GM19099 (cell line): ENCODE results near the gene ZNF804A.

Experiments used
- POLR2A ChIP-seq: IDR thresholded peaks from 3 replicates; pipeline ENCODE4 v1.6.1; 2011; ENCODE audit warnings: low read depth; ENCODE audit not compliant: insufficient read length; ENCODE audit errors: extremely low read depth

ZNF804A gene

GRCh38 chr2:184756885-184757284 lies 158.6 kb downstream of the ZNF804A start:
- no peak for TF ChIP-seq POLR2A

- no peak for TF ChIP-seq POLR2A
Measured at GRCh38 chr2:184760931-184761330, 162.6 kb downstream of the ZNF804A start.

- no peak for TF ChIP-seq POLR2A
Measured at GRCh38 chr2:184765112-184765895, 167.0 kb downstream of the ZNF804A start.

DNA sequence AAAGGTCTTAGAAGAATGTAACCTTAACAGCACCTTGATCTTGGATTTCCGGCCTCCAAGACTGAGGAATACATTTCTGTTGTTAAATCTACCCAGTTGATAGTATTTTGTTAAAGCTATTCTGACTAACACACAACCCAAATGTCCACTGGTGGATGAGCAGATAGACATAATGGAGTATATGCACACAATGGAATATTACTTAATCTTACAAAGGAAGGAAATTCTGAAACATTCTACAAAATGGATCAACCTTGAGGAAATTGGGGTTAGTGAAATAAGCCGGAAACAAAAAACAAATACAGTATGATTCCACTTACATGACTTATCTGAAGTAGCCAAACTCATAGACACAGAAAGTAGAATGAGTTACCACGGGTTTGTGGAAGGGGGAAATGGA lies 168.7 kb downstream of the ZNF804A start:
- no peak for TF ChIP-seq POLR2A

DNA sequence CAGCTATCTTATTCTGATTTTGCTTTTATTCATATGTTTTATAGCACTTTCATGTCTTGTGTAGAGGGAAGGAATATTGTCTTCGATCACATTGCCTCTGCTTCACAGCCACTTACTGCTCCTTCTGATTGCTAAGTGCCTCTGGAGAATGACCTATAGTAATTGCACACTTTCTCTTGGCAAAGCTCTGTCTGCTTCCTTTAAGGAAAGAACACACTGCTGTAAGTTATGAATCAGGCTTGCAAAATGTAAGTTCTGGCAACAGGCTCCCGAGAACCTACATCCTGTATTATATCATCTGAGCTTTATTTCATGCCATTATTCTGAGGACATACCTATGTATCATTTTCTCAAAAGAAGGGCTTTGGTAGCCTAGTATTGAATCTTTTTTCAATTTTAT lies 170.7 kb downstream of the ZNF804A start:
- no peak for TF ChIP-seq POLR2A

GRCh38 chr2:184769686-184770085 lies 171.4 kb downstream of the ZNF804A start:
- no peak for TF ChIP-seq POLR2A

GRCh38 chr2:184779777-184780176 lies 181.4 kb downstream of the ZNF804A start:
- TF ChIP-seq POLR2A, result no peak

DNA sequence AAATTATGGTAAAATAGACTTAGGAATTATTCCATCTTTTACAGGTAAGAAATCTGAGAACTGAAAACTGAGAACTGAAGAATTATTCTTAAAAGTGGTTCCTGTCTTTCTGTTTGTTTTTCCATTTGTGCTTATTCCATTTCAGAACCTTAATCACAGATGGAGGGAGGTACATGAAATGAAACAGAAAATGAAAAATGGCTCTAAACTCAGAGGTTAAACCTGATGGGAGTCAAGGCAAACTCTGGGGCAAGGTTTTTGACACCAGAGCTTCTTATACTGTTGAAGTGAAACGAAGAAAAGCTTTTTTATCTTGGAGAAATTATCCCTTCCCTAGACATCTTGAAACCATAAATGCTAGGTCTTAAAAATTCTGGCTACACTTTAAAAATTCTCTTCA lies 182.1 kb downstream of the ZNF804A start:
- TF ChIP-seq POLR2A, result no peak

- no peak for TF ChIP-seq POLR2A
Measured at GRCh38 chr2:184780944-184781343, 182.6 kb downstream of the ZNF804A start.

GRCh38 chr2:184783576-184783975 lies 185.2 kb downstream of the ZNF804A start:
- no peak for TF ChIP-seq POLR2A

DNA sequence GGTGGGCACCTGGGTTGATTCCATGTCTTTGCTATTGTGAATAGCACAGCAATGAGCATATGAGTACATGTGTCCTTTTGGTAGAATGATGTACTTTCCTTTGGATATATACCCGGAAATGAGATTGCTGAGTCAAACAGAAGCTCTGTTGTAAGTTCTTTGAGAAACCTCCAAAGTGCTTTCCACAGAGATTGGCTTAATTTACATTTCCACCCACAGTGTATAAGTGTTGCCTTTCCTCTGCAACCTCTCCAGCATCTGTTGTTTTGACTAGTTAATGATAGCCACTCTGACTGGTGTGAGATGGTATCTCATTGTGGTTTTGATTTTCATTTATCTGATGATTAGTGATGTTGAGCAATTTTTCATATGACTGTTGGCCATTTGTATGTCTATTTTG lies 194.8 kb downstream of the ZNF804A start:
- no peak for TF ChIP-seq POLR2A

GRCh38 chr2:184799379-184799778 lies 201.1 kb downstream of the ZNF804A start:
- TF ChIP-seq POLR2A, result no peak

DNA sequence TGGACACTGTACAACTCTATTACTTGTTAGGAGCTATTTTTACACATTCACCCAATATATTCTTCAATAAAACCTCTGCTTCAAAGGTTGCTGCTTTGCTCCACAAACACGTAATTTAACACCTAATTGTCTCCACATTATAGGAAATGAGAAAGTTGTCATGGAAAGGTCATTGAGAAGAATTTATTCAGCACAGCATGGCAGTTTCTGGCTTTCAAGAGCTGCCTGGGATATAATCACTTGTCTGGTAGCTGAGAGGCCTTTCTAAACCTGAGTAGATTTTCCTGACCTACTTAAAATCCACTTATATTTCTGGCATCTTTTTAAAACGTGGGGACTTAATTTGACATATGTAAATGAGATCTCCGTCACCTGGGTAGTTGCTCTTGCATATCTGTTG lies 216.1 kb downstream of the ZNF804A start:
- no peak for TF ChIP-seq POLR2A

DNA sequence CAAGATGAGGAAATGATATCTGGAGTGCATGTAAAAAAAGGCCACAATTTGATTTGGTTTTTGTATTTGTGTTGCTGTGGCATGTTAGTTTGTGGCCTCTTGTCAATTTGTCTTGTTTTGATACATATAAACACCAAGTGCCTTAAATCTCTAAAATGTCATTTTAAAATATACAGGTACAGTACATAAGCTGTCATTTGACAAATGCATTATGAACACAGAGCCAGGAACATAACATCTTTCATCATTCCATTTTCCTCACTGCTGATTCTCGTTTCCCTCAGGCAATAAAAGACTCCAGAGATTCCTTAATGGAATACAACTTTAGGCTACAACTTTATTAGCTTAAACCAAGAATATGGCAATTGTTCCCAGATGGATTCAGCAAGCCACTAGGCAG lies 217.5 kb downstream of the ZNF804A start:
- TF ChIP-seq POLR2A, result no peak

DNA sequence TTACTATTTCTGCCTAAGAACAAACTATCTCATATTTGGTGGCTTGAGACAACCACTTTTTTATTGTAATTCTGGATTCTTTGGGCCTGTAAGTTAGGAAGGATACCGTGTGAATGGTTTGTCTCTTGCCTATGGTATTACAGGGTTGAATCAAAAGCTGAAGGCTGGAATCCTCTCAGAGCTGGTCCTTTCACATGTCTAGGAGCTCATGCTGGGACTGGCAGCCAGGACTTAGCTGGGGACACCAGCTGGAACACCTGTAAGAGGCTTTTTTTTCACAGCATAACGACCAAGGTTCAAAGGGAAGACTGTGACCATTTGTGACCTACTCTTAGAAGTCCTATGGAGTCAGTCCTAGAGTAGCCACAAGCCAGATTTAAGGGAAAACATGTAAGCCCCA lies 226.3 kb downstream of the ZNF804A start:
- no peak for TF ChIP-seq POLR2A

GRCh38 chr2:184830531-184830930 lies 232.2 kb downstream of the ZNF804A start:
- no peak for TF ChIP-seq POLR2A
